H9 (cell line): ENCODE data around the gene MAP6. TPM values are rescaled to one million over a fixed set of nuclear protein-coding genes. Genes with fewer than 3 reads are reported as not detected.

ENCODE experiments used
- DNase-seq: peaks from one replicate; pipeline ENCODE4 v3.0.0-alpha.2; 2017
- H2AFZ ChIP-seq: one replicate; pipeline ENCODE4 v1.6.1; 2013; ENCODE audit warnings: mild to moderate bottlenecking, low read length, control low read depth, moderate library complexity
- H2AK5ac ChIP-seq: 2 replicates; pipeline ENCODE4 v1.6.1; 2013; ENCODE audit warnings: low read length, control low read depth, mixed read lengths; ENCODE audit not compliant: insufficient read length
- H2BK120ac ChIP-seq: one replicate; pipeline ENCODE4 v1.6.1; 2013; ENCODE audit warnings: low read depth, mild to moderate bottlenecking, low read length, control low read depth, inconsistent platforms; ENCODE audit not compliant: poor library complexity, severe bottlenecking
- H2BK12ac ChIP-seq: 2 replicates; pipeline ENCODE4 v1.6.1; 2013; ENCODE audit warnings: low read length, control low read depth, mixed read lengths, low read depth; ENCODE audit not compliant: insufficient read length
- H2BK15ac ChIP-seq: 2 replicates; pipeline ENCODE4 v1.6.1; 2013; ENCODE audit warnings: low read depth, low read length, control low read depth
- H2BK20ac ChIP-seq: one replicate; pipeline ENCODE4 v1.6.1; 2013; ENCODE audit warnings: low read depth, mild to moderate bottlenecking, low read length, control low read depth, inconsistent platforms; ENCODE audit not compliant: poor library complexity, severe bottlenecking
- H2BK5ac ChIP-seq: 2 replicates; pipeline ENCODE4 v1.6.1; 2013; ENCODE audit warnings: low read length, control low read depth, mixed read lengths; ENCODE audit not compliant: insufficient read length
- H3K14ac ChIP-seq: 2 replicates; pipeline ENCODE4 v1.6.1; 2013; ENCODE audit warnings: low read length, control low read depth; ENCODE audit not compliant: insufficient read depth
- H3K18ac ChIP-seq: 2 replicates; pipeline ENCODE4 v1.6.1; 2013; ENCODE audit warnings: low read depth, mild to moderate bottlenecking, mixed read lengths, low read length, control low read depth; ENCODE audit not compliant: insufficient read length
- H3K23ac ChIP-seq: 2 replicates; pipeline ENCODE4 v1.6.1; 2013; ENCODE audit warnings: low read length, control low read depth, mixed read lengths, low read depth; ENCODE audit not compliant: insufficient read length
- H3K23me2 ChIP-seq: 2 replicates; pipeline ENCODE4 v1.6.1; 2013; ENCODE audit warnings: low read depth, mild to moderate bottlenecking, mixed read lengths, low read length, control low read depth; ENCODE audit not compliant: insufficient read length, poor library complexity, severe bottlenecking
- H3K27ac ChIP-seq: 2 replicates; pipeline ENCODE4 v1.5.1; 2013; ENCODE audit warnings: low read length, control low read depth, mixed read lengths, low read depth; ENCODE audit not compliant: insufficient read length
- H3K27me3 ChIP-seq: 2 replicates; pipeline ENCODE4 v1.6.1; 2013; ENCODE audit warnings: low read length, control low read depth, inconsistent platforms; ENCODE audit not compliant: insufficient read depth
- H3K4ac ChIP-seq: 2 replicates; pipeline ENCODE4 v1.6.1; 2013; ENCODE audit warnings: low read depth, mild to moderate bottlenecking, control low read depth, inconsistent platforms, low read length, moderate library complexity
- H3K4me1 ChIP-seq: 2 replicates; pipeline ENCODE4 v1.6.1; 2013; ENCODE audit warnings: low read length, control low read depth, inconsistent platforms; ENCODE audit not compliant: insufficient read depth
- H3K4me2 ChIP-seq: 2 replicates; pipeline ENCODE4 v1.6.1; 2013; ENCODE audit warnings: low read length, control low read depth, mixed read lengths; ENCODE audit not compliant: insufficient read length, insufficient read depth
- H3K56ac ChIP-seq: 2 replicates; pipeline ENCODE4 v1.6.1; 2013; ENCODE audit warnings: low read depth, mild to moderate bottlenecking, mixed read lengths, low read length, control low read depth; ENCODE audit not compliant: insufficient read length
- H3K79me1 ChIP-seq: 2 replicates; pipeline ENCODE4 v1.6.1; 2013; ENCODE audit warnings: low read depth, mild to moderate bottlenecking, moderate library complexity, low read length, control low read depth, inconsistent platforms; ENCODE audit not compliant: insufficient read depth, poor library complexity, severe bottlenecking
- H3K79me2 ChIP-seq: 2 replicates; pipeline ENCODE4 v1.6.1; 2013; ENCODE audit warnings: low read length, control low read depth, inconsistent platforms; ENCODE audit not compliant: insufficient read depth
- H3K9ac ChIP-seq: 2 replicates; pipeline ENCODE4 v1.6.1; 2013; ENCODE audit warnings: low read length, control low read depth, mixed read lengths; ENCODE audit not compliant: insufficient read length; ENCODE audit errors: extremely low read depth
- H3K9me3 ChIP-seq: one replicate; pipeline ENCODE4 v1.6.1; 2013; ENCODE audit warnings: low read depth, low read length, inconsistent platforms; ENCODE audit not compliant: control insufficient read depth
- H3T11ph ChIP-seq: one replicate; pipeline ENCODE4 v1.6.1; 2013; ENCODE audit warnings: mild to moderate bottlenecking, low read length, control low read depth, inconsistent platforms
- H4K20me1 ChIP-seq: one replicate; pipeline ENCODE4 v1.6.1; 2013; ENCODE audit not compliant: control insufficient read depth, insufficient read length, insufficient read depth
- H4K5ac ChIP-seq: 2 replicates; pipeline ENCODE4 v1.6.1; 2013; ENCODE audit warnings: low read depth, mild to moderate bottlenecking, mixed read lengths, low read length, control low read depth; ENCODE audit not compliant: insufficient read length
- H4K8ac ChIP-seq: replicated peaks from 2 replicates; pipeline ENCODE4 v1.6.1; 2013; ENCODE audit warnings: low read length, control low read depth, mixed read lengths, low read depth; ENCODE audit not compliant: insufficient read length
- H4K91ac ChIP-seq: 2 replicates; pipeline ENCODE4 v1.6.1; 2013; ENCODE audit warnings: low read depth, mild to moderate bottlenecking, moderate library complexity, mixed read lengths, low read length, control low read depth; ENCODE audit not compliant: insufficient read length
- H3K27ac Mint-ChIP-seq, 3 experiments: 2 replicates in 2 of 3; 3 replicates in 1 of 3; pipeline ENCODE4 v1.8.0; 2020 to 2021; ENCODE audit warnings: mixed read lengths in 3 of 3, mild to moderate bottlenecking in 1 of 3, moderate library complexity in 1 of 3
- H3K27me3 Mint-ChIP-seq: 2 replicates; pipeline ENCODE4 v1.8.0; 2021; ENCODE audit warnings: low read depth, mild to moderate bottlenecking, moderate library complexity, mixed read lengths
- H3K36me3 Mint-ChIP-seq, 3 experiments: 2 replicates in 2 of 3; 3 replicates in 1 of 3; pipeline ENCODE4 v1.8.0; 2020 to 2021; ENCODE audit warnings: low read depth in 3 of 3, mixed read lengths in 3 of 3; ENCODE audit not compliant: insufficient read depth in 1 of 3
- H3K4me1 Mint-ChIP-seq, 2 experiments: 2 replicates each; pipeline ENCODE4 v1.8.0; 2020; ENCODE audit warnings: mixed read lengths in 2 of 2
- H3K4me3 Mint-ChIP-seq, 2 experiments: 2 replicates in 1 of 2; 3 replicates in 1 of 2; pipeline ENCODE4 v1.8.0; 2020 to 2021; ENCODE audit warnings: mild to moderate bottlenecking in 2 of 2, mixed read lengths in 2 of 2, moderate library complexity in 1 of 2
- H3K9me3 Mint-ChIP-seq, 2 experiments: 2 replicates in 1 of 2; 3 replicates in 1 of 2; pipeline ENCODE4 v1.8.0; 2020; ENCODE audit warnings: mild to moderate bottlenecking in 2 of 2, mixed read lengths in 2 of 2, moderate library complexity in 1 of 2
- WGBS: extraction: QIAGEN DNeasy Blood & Tissue Kit; methylation state at CpG from one replicate; pipeline ENCODE4 v1.1.7; 2013; ENCODE audit warnings: missing lambda C conversion rate, low lambda C conversion rate, mixed read lengths; ENCODE audit not compliant: insufficient read length; ENCODE audit errors: extremely low coverage; 5-methylcytosine and 5-hydroxymethylcytosine counted together
- total RNA-seq: library from RNA; stranded (reverse); gene quantifications from 2 replicates; pipeline ENCODE4 v1.2.1, GENCODE V29; 2021
- TF ChIP-seq, protein P1 (sequence below): fragments of 200-600 bp; sonication (generic); conservative IDR thresholded peaks from 3 replicates; pipeline ENCODE4 v1.8.0; 2021; ENCODE audit warnings: antibody characterized with exemption, mild to moderate bottlenecking

Gene MAP6
- total RNA-seq, 1 experiment from 2014 or later = 0.77 TPM

DNA sequence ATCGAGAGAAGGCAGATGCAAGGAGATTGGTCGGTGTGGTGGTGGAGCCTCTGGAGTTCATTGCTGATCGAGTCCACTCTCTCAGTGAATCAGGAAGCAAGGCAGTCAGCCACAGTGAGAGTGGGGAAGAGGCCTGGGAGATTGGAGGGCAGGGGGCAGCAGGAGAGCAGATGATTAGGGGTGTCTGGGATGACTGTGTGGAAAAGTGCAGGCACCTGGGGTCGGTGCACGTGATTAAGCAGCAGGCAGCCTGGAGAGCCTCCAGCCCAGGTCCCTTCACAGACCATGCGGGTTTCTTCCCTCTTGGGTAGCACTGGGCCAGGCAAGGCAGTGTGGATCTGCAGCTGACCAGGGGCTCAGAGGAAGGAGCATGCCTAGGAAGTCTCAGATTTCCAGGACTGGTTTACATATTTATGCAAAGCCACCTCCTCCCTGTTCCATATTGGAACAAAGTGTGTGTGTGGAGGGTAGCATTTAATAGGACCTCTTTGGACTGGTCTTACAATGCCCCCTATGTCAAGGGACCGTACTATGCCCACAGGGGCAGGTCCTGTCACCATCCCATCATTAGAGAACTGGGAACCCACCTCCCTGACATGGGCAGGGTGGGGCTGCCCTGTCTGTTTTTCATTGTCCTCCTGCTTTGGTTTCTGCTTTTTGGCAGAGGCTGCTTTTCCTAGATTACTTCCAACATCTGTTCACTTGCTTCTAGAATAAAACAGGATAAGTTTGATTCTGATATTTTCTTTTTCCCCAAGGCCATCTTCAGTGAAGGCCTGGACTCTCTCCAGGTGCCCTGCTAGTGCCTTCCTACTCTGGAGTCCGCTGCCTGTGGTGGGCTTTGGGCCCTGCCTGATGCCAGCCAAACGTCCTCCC is 129.1 kb downstream of the MAP6 start:
- H3K4me1 ChIP-seq = no peaks in the 10 kb centered on the region
- H3K23me2 ChIP-seq = no peaks in the 10 kb centered on the region
- no peak overlapping the region for H4K91ac ChIP-seq
- H2BK5ac ChIP-seq = no peak overlapping the region
- H4K20me1 ChIP-seq = no peaks in the 10 kb centered on the region
- TF ChIP-seq, protein P1, sequence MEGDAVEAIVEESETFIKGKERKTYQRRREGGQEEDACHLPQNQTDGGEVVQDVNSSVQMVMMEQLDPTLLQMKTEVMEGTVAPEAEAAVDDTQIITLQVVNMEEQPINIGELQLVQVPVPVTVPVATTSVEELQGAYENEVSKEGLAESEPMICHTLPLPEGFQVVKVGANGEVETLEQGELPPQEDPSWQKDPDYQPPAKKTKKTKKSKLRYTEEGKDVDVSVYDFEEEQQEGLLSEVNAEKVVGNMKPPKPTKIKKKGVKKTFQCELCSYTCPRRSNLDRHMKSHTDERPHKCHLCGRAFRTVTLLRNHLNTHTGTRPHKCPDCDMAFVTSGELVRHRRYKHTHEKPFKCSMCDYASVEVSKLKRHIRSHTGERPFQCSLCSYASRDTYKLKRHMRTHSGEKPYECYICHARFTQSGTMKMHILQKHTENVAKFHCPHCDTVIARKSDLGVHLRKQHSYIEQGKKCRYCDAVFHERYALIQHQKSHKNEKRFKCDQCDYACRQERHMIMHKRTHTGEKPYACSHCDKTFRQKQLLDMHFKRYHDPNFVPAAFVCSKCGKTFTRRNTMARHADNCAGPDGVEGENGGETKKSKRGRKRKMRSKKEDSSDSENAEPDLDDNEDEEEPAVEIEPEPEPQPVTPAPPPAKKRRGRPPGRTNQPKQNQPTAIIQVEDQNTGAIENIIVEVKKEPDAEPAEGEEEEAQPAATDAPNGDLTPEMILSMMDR = no peak
- H2AFZ ChIP-seq = no peak overlapping the region
- no peak overlapping the region for H3K23ac ChIP-seq
- no peak overlapping the region for H2BK15ac ChIP-seq
- no peak overlapping the region for H2BK20ac ChIP-seq
- Mint-ChIP-seq H3K4me1 (peaks cover 10 to 16% of the 10 kb centered on the region in 2 experiments), H3K36me3 (no peaks in the 10 kb centered on the region), H3K9me3 (no peaks in the 10 kb centered on the region), H3K27me3 (peaks cover 6% of the 10 kb centered on the region), H3K4me3 (no peak overlapping the region), H3K27ac (peak overlapping the region in 1 of 3 experiments; percentile 11; a peak in 3 of 7 replicates)
- H3K56ac ChIP-seq = no peak overlapping the region
- no peaks in the 10 kb centered on the region for H3K79me2 ChIP-seq
- H4K5ac ChIP-seq = no peak overlapping the region
- no peak overlapping the region for H3K18ac ChIP-seq
- H3K9me3 ChIP-seq = no peaks in the 10 kb centered on the region
- WGBS = no CpG with 5 or more reads among the region's 9 CpGs
- H4K8ac ChIP-seq = no peak overlapping the region
- H3K27me3 ChIP-seq = no peaks in the 10 kb centered on the region
- no peak for DNase-seq
- H2BK120ac ChIP-seq = no peak overlapping the region
- no peak overlapping the region for H3K4me2 ChIP-seq
- no peak overlapping the region for H3K9ac ChIP-seq
- no peaks in the 10 kb centered on the region for H3K79me1 ChIP-seq
- H3K27ac ChIP-seq = no peak overlapping the region
- no peak overlapping the region for H2AK5ac ChIP-seq
- H3K4ac ChIP-seq = no peak overlapping the region
- H3K14ac ChIP-seq = no peak overlapping the region
- no peak overlapping the region for H3T11ph ChIP-seq
- H2BK12ac ChIP-seq = no peak overlapping the region
